Central memory CD4-positive, alpha-beta T cell (primary cell): ENCODE results near the gene ABCC12.
"Not testable (repeated sequence)": the region's sequence is repeated elsewhere in the genome, so short reads cannot be mapped to it uniquely, and the experiment has no call there.

Source experiments
- DNase-seq: peaks from one replicate; pipeline ENCODE4 v3.0.0; 2022
- total RNA-seq, 3 experiments: gene quantifications; one replicate each; lab custom pipeline; 2026; lab: John Stamatoyannopoulos, UW

Gene ABCC12
- total RNA-seq = 0 reads per million in 3 experiments

GRCh38 chr16:48155926-48156789, at the start of gene ABCC12:
ABCC12 (minus strand) TSS chr16:48155993; CDS start chr16:48146424, 9,569 bp downstream.
- DNase-seq = no peak

- no peak for DNase-seq
Observed at GRCh38 chr16:48204825-48205151, 49.0 kb upstream of the ABCC12 start.

GRCh38 chr16:48203974-48204824, 48.4 kb upstream of the ABCC12 start:
- DNase-seq = no peak

- DNase-seq = no peak
Observed at GRCh38 chr16:48201515-48202201, 45.9 kb upstream of the ABCC12 start.

GRCh38 chr16:48197294-48197693, 41.5 kb upstream of the ABCC12 start:
- no peak for DNase-seq

- DNase-seq = no peak
Observed at GRCh38 chr16:48194828-48195556, 39.2 kb upstream of the ABCC12 start.

GRCh38 chr16:48193846-48194245, 38.1 kb upstream of the ABCC12 start:
- DNase-seq = no peak

- DNase-seq = no peak
Observed at GRCh38 chr16:48188449-48189102, 32.8 kb upstream of the ABCC12 start.

- DNase-seq = no peak
Observed at GRCh38 chr16:48187779-48188178, 32.0 kb upstream of the ABCC12 start.

GRCh38 chr16:48184681-48185080, 28.9 kb upstream of the ABCC12 start:
- no peak for DNase-seq

GRCh38 chr16:48182979-48183537, 27.3 kb upstream of the ABCC12 start:
- DNase-seq = no peak

- not testable (repeated sequence) for DNase-seq
Observed at GRCh38 chr16:48181746-48182520, 26.1 kb upstream of the ABCC12 start.

- DNase-seq = no peak
Observed at GRCh38 chr16:48180868-48181480, 25.2 kb upstream of the ABCC12 start.

- no peak for DNase-seq
Observed at GRCh38 chr16:48176635-48177408, 21.0 kb upstream of the ABCC12 start.

GRCh38 chr16:48173889-48174288, 18.1 kb upstream of the ABCC12 start:
- DNase-seq = no peak

GRCh38 chr16:48172682-48173081, 16.9 kb upstream of the ABCC12 start:
- no peak for DNase-seq

- DNase-seq = no peak
Observed at GRCh38 chr16:48169896-48170295, 14.1 kb upstream of the ABCC12 start.

- DNase-seq = no peak
Observed at GRCh38 chr16:48168075-48168474, 12.3 kb upstream of the ABCC12 start.

GRCh38 chr16:48166617-48167016, 10.8 kb upstream of the ABCC12 start:
- DNase-seq = not testable (repeated sequence)
